ENCODE results near the gene HSD17B8.

GRCh38 chr6:33185190-33185589 is 19.3 kb upstream of the HSD17B8 start:
- no peak for TF ChIP-seq CTCF (conservative IDR thresholded peaks at IDR 0.05; ENCODE audit: low read length)
- TF ChIP-seq EZH2phosphoT487 (IDR thresholded peaks at IDR 0.05; ENCODE audit: borderline replicate concordance, low read depth, low read length): no peak

All from OCI-LY7 (cell line).